ENCODE data around the gene DCAKD. TPM values are rescaled to one million over a fixed set of nuclear protein-coding genes. Genes with fewer than 3 reads are reported as not detected.
A peak's percentile ranks its signal among the peaks of the same experiment; 100 is the strongest.

Gene DCAKD
- total RNA-seq, 1 experiment from 2014 or later, result 57.7 TPM

GRCh38 chr17:45070001-45070400, 18.6 kb upstream of the DCAKD start:
- DNase-seq (ENCODE audit: low spot score) (no peak), ATAC-seq (no peak)
- no peak for TF ChIP-seq MYBL2 (CRISPR knock-in tag; IDR thresholded peaks at IDR 0.05)
- CTCF ChIA-PET, result interaction anchor here (1.2 to 1.3 kb wide), 2 partner anchors 29 to 65 kb away, joined by 3 to 5 read pairs; partner anchors contain the start of gene ACBD4
- Mint-ChIP-seq H3K9me3 (no peaks in the 10 kb centered on the region), H3K4me3 (no peak overlapping the region), H3K27me3 (ENCODE audit: low read depth) (no peaks in the 10 kb centered on the region), H3K27ac (no peak overlapping the region), H3K4me1 (no peaks in the 10 kb centered on the region), H3K36me3 (peaks cover 40% of the 10 kb centered on the region)
- POLR2A ChIA-PET, result no interaction called here

- H3K4me3 Mint-ChIP-seq, result no peak overlapping the region
- H3K4me1 Mint-ChIP-seq, result no peaks in the 10 kb centered on the region
- ATAC-seq, result no peak
- no peaks in the 10 kb centered on the region for H3K9me3 Mint-ChIP-seq
- H3K36me3 Mint-ChIP-seq, result peaks cover 31% of the 10 kb centered on the region
- CTCF ChIA-PET, result interaction anchor here (1.5 kb wide), 1 partner anchor 31 kb away, joined by 5 read pairs; no protein-coding TSS in a partner anchor
- no peak overlapping the region; the same call in 1 of the 2 replicates for H3K27ac Mint-ChIP-seq
- DNase-seq (ENCODE audit: low spot score), result no peak
- H3K27me3 Mint-ChIP-seq (ENCODE audit: low read depth), result no peaks in the 10 kb centered on the region
- POLR2A ChIA-PET, result interaction anchor here (0.5 kb wide), 2 partner anchors 21 to 89 kb away, joined by 3 read pairs; no protein-coding TSS in a partner anchor
- TF ChIP-seq FOXP4 (CRISPR knock-in tag; IDR thresholded peaks at IDR 0.05) (no peak), RORB (CRISPR knock-in tag; IDR thresholded peaks at IDR 0.05) (no peak), SMAD4 (CRISPR knock-in tag; IDR thresholded peaks at IDR 0.05) (no peak), USF2 (CRISPR knock-in tag; IDR thresholded peaks at IDR 0.05) (no peak)
Observed at GRCh38 chr17:45067637-45068036, 16.2 kb upstream of the DCAKD start.

- Mint-ChIP-seq H3K27me3 (ENCODE audit: low read depth) (no peaks in the 10 kb centered on the region), H3K9me3 (no peaks in the 10 kb centered on the region), H3K4me3 (peak overlapping the region; percentile 16), H3K36me3 (peaks cover 21% of the 10 kb centered on the region), H3K27ac (peak overlapping the region; percentile 23; the same call in 1 of the 2 replicates), H3K4me1 (peaks cover 4% of the 10 kb centered on the region)
- ChIA-PET POLR2A (interaction anchor here (1.0 kb wide), 1 partner anchor 12 kb away, joined by 4 read pairs; no protein-coding TSS in a partner anchor), CTCF (interaction anchor here (1.4 kb wide), 1 partner anchor 72 kb away, joined by 4 read pairs; the partner anchor contains the start of gene ACBD4)
- no peak for ATAC-seq
- TF ChIP-seq TEAD1 (CRISPR knock-in tag; IDR thresholded peaks at IDR 0.05), result no peak
- no peak for TF ChIP-seq PREB (CRISPR knock-in tag; IDR thresholded peaks at IDR 0.05; ENCODE audit: borderline replicate concordance)
- no peak for TF ChIP-seq ELF4 (CRISPR knock-in tag; IDR thresholded peaks at IDR 0.05; ENCODE audit: low read depth)
- no peak for TF ChIP-seq ETV6 (CRISPR knock-in tag; IDR thresholded peaks at IDR 0.05)
- no peak for TF ChIP-seq EMX1 (CRISPR knock-in tag; IDR thresholded peaks at IDR 0.05)
- no peak for TF ChIP-seq CTCF (IDR thresholded peaks at IDR 0.05)
- no peak for TF ChIP-seq ARID4B (CRISPR knock-in tag; IDR thresholded peaks at IDR 0.05; ENCODE audit: borderline replicate concordance)
- no peak for TF ChIP-seq JUN (CRISPR knock-in tag; IDR thresholded peaks at IDR 0.05)
- no peak for TF ChIP-seq FOXK1 (CRISPR knock-in tag; IDR thresholded peaks at IDR 0.05)
- TF ChIP-seq MYBL2 (CRISPR knock-in tag; IDR thresholded peaks at IDR 0.05), result no peak
- no peak for TF ChIP-seq RORB (CRISPR knock-in tag; IDR thresholded peaks at IDR 0.05)
- TF ChIP-seq PRRX2 (CRISPR knock-in tag; IDR thresholded peaks at IDR 0.05), result no peak
- no peak for TF ChIP-seq TP53 (CRISPR knock-in tag; IDR thresholded peaks at IDR 0.05)
- no peak for TF ChIP-seq SP1 (CRISPR knock-in tag; conservative IDR thresholded peaks at IDR 0.05)
- TF ChIP-seq ZNF263 (CRISPR knock-in tag; IDR thresholded peaks at IDR 0.05; ENCODE audit: low read depth), result no peak
- TF ChIP-seq ZNF512 (CRISPR knock-in tag; IDR thresholded peaks at IDR 0.05; ENCODE audit: borderline replicate concordance), result no peak
- no peak for DNase-seq (ENCODE audit: low spot score)
Observed at GRCh38 chr17:45063198-45063597, 11.8 kb upstream of the DCAKD start.
